Measurements from ENCODE around the gene APBA1.

Gene APBA1

GRCh38 chr9:69392826-69393225 lies 279.3 kb downstream of the APBA1 start:
- DNase-seq: no peak

DNA sequence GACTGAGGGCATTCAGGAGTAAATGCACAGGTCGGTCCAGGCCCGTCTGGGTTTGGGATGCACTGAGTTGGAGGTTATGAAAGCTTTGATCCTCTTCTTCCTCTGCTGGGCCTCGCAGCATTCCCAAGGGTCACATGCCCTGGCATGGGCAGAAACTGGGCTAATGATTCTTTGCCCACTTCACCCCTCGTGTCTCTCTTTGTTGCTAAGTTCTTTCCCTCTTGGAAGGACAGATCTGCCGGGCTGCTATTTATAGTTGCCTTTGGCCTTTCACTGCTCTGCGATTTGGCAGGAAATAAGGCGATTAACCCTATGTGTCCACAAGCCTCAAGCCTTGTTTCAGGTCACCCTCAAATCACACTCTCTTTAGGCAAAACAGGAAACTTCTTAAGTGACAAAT lies 280.2 kb downstream of the APBA1 start:
- DNase-seq: no peak

DNA sequence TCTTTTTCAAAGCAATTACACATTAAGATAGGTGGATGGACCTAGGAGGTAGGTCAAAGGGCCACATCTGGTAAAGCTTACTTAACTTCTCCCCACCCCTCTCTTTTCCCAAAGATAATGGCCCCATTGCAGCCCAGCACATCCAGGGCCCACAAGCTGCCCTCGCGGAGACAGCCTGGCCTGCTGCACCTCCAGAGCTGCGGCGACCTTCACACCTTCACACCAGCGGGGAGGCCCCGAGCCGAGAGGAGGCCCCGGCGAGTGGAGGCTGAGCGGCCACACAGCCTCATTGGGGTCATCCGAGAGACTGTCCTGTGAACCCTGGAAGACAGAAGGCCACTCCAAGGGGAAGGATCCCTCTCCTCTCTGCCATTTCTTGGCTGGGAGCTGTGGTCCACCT lies 280.7 kb downstream of the APBA1 start:
- DNase-seq: no peak

DNA sequence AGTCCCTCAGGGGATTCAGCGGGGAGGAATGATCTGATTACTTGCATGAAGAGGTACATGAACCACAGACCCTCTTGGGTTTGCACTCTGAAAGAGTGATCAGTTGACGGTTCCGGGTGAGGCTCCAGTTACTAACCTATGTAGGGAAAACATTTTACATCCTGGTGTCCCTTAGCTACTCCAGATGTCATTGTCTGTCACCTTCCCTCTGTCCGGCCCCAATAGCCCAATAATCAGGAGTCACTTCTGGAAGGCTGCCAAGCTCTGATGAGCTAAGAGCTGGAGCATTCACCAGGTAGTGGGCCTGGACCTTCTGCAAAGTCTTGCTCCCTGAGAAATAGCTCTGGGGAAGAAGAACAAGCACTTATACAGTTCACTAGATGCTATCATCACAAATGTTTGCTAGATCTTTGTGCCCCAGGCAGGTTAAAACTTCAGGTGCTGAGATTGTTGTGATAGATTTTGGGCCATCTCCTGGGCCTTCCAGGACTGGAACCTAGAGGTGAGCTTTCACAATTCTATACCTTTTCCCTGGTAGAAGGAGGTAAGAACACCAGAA lies 282.7 kb downstream of the APBA1 start:
- no peak for DNase-seq

GRCh38 chr9:69388596-69388995 lies 283.6 kb downstream of the APBA1 start:
- DNase-seq: no peak

DNA sequence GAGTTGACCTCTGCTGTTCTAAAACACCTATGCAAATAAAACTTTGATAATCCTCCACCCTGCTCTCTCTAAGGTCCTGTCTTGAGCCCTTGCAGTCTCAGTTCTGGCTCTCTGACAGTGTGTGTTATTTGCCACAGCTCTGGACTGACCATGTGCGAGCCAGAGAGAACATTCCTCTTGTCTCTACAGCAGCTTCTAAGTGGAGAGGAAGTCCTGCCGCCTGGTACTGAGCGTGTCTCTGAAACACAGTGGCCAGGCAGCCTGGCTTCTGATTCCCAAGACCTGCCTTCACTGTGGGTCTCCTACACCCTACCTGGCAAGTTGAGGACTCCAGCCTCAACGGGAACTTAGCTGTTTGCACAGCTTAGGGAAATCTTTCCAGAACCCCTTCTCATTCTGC lies 285.5 kb downstream of the APBA1 start:
- DNase-seq: no peak

GRCh38 chr9:69385581-69386033 lies 286.6 kb downstream of the APBA1 start:
- DNase-seq: no peak

- DNase-seq: no peak
These were observed 290.0 kb downstream of the APBA1 start for GRCh38 chr9:69382135-69382534.

- no peak for DNase-seq
These were observed 291.4 kb downstream of the APBA1 start for GRCh38 chr9:69380811-69381210.

DNA sequence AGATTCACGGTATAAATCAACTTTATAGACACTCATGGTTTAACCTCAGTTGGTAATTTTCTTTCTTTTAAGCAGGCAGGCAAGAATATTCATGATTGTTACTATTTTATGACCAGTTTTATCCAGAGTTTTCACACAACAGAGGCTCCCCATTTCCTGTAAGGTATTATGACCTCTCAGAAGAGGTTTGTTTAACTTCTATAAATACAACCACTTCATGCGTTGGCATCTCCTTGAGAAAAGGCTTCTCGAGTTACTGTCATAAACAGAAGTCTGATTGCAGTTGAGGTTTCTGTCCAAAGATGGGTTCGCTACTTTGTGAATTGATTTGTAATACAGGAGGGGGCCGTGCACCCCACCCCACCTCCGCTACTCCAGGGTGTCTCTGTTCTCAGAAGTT lies 291.9 kb downstream of the APBA1 start:
- no peak for DNase-seq

DNA sequence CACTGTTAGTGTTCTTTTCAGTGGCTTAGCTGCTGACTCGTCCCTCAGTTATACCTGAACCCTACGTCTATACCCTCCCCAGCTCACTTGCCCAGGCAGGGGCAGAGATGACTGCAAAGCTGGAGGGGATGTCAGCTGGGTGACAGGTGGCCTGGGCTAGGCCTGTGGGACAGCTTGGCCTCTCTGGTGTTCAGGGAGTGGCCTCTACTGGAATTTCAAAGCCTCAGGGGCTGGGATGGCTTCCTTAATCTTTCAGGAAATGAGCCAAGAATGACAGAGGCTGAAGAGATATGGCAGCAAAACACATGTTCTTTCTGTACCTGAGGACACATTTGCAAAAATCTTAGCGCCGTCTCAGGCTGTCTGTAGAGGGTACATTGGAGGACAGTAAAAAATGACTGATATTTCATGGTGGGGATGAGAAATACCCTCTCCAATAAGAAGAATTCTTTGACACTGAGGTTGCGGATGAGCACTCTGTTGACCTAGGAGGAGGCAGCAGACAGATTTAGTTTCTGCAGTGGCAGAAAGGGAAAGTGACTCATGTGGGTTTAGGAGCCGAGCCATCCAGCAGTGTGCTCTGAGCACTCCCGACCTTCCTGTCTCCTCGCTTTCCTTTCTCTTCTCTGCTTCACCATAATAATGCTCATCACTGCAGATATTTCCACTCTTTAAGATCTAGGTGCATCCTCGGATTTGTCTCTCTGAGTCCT lies 292.7 kb downstream of the APBA1 start:
- no peak for DNase-seq

- no peak for DNase-seq
These were observed 294.2 kb downstream of the APBA1 start for GRCh38 chr9:69377981-69378380.
